Suppressor macrophage treated with lipopolysaccharide for 4 hours (primary cell): ENCODE data around the gene ARHGAP5.
"Not testable (repeated sequence)": the region's sequence is repeated elsewhere in the genome, so short reads cannot be mapped to it uniquely, and the experiment has no call there.

Experiments
- DNase-seq: peaks from one replicate; pipeline ENCODE4 v3.0.0-alpha.2; 2020

Gene ARHGAP5

DNA sequence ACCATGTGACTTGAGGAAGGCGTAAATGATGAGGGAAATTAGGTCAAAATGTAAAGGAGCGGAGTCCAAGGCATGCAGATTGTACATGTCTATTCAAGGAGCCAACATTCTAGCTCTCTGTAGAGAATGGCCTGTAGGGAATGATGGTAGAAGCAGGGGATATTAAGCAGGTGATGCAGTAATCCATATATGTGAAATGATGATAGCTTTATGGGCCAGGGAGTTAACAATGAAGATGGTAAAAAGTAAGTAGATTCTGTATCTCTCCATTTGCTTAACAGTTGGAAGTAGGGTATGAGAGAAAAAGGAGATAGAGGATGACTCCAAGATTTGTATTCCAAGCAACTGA, 33.4 kb downstream of the ARHGAP5 start:
- no peak for DNase-seq

DNA sequence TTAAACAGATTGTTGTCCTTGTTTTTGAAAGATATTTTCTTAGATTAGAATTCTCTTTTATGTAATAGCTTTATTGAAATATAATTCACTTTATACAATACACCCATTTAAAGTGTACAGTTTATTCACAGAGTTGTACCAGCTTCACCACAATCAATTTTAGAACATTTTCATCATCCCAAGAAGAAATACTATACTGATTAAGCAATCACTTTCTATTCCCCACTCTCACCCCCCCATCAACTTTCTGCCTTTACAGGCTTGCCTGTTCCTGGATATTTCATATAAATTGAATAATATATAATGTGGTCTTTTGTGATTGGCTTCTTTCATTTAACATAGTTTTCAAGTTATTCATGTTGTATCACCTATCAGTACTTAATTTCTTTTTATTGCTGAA, 44.4 kb downstream of the ARHGAP5 start:
- no peak for DNase-seq

DNA sequence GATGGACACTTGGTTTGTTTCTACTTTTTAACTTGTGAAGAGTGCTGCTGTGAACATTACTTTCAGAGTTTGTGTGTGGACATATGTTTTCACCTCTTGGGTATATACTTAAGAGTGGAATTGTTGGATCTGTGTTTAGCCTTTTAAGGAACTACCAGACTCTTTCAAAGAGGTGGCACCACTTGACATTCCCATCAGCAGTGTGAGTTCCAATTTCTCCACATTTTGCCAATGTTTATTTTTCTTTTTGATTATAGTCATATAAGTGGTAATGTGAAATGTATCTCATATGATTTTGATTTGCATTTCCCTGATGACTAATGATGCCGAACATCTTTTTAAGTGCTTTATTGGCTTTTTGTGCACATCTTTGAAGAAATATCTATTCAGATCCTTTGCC, 44.8 kb downstream of the ARHGAP5 start:
- DNase-seq = no peak

DNA sequence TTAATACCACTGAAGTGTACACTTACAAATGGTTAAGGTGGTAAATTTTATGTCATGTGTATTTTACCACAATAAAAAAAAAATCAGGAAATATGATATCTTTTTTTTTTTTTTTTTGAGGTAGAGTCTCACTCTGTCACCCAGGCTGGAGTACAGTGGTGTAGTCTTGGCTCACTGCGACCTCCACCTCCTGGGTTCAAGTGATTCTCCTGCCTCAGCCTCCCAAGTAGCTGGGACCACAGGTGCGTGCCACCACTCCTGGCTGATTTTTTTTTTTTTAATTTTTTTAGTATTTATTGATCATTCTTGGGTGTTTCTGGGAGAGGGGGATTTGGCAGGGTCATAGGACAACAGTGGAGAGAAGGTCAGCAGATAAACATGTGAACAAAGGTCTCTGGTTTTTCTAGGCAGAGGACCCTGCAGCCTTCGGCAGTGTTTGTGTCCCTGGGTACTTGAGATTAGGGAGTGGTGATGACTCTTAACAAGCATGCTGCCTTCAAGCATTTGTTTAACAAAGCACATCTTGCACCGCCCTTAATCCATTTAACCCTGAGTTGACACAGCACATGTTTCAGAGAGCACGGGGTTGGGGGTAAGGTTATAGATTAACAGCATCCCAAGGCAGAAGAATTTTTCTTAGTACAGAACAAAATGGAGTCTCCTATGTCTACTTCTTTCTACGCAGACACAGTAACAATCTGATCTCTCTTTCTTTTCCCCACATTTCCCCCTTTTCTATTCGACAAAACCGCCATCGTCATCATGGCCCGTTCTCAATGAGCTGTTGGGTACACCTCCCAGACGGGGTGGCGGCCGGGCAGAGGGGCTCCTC, 50.0 kb downstream of the ARHGAP5 start:
- DNase-seq = not testable (repeated sequence)

DNA sequence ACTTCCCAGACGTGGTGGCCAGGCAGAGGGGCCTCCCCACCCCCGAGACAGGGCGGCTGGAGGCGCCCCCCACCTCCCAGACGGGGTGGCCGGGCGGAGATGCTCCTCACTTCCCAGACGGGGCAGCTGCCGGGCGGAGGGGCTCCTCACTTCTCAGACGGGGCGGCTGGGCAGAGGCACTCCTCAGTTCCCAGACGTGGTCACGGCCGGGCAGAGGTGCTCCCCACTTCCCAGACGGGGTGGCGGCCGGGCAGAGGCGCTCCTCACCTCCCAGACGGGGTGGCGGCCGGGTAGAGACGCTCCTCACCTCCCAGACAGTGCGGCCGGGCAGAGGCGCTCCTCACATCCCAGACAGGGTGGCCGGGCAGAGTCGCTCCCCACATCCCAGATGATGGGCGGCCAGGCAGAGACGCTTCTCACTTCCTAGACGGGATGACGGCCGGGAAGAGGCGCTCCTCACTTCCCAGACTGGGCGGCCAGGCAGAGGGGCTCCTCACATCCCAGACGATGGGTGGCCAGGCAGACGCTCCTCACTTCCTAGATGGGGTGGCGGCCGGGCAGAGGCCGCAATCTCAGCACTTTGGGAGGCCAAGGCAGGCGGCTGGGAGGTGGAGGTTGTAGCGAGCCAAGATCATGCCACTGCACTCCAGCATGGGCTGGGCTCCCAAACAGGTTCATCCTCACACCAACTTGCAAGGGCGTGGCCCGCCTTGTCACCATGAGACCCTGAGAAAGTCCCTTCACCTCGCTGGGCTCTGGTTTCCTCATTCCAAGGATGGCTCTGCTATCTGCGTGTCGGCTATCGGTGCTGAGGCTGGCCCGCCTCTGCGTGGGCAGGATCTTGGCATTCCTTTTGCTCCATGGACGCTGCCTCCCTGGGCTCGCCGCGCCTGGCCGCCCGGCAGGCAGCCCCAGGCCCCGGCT, 50.9 kb downstream of the ARHGAP5 start:
- DNase-seq = not testable (repeated sequence)

DNA sequence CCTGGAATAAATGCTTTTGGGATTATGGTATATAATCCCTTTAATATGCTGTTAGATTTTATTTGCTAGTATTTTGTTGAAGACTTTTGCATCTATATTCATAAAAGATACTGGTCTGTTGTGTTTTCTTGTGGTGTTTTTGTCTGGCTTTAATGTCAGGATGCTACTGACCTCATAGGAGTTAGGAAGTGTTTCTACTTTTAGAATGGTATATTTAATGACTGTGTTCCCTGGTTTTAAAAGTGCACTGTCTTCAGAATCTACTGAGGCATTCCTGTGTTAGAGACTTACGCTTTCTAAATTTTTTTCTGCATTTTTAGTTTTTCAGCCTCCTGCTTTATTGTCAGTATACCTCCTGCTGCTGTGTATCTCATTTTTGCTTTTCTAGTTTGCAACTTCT, 51.6 kb downstream of the ARHGAP5 start:
- DNase-seq = no peak

DNA sequence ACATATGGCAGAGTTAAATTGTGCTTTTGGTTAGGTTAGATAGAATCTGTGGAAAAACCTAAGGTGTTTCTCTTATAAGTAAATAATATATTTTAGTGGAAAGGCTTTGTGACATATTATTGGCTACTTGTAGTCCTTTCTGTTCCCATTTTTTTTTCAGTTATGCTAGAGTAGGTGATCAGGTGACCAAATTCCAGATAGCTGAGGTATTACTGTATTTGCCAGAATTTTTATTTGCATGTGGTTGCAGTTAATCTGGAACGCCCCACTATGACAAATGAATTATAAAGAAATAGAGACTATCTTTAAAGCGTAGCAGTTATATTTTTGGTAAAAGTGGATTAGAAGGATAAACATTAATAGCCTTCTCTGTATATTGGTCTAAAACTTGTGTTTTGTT, 52.0 kb downstream of the ARHGAP5 start:
- no peak for DNase-seq

DNA sequence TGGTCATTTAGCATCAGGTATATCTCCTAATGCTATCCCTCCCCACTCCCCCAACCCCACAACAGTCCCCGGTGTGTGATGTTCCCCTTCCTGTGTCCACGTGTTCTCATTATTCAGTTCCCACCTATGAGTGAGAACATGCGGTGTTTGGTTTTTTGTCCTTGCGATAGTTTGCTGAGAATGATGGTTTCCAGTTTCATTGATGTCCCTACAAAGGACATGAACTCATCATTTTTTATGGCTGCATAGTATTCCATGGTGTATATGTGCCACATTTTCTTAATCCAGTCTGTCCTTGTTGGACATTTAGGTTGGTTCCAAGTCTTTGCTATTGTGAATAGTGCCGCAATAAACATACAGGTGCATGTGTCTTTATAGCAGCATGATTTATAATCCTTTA, 54.6 kb downstream of the ARHGAP5 start:
- DNase-seq = not testable (repeated sequence)

DNA sequence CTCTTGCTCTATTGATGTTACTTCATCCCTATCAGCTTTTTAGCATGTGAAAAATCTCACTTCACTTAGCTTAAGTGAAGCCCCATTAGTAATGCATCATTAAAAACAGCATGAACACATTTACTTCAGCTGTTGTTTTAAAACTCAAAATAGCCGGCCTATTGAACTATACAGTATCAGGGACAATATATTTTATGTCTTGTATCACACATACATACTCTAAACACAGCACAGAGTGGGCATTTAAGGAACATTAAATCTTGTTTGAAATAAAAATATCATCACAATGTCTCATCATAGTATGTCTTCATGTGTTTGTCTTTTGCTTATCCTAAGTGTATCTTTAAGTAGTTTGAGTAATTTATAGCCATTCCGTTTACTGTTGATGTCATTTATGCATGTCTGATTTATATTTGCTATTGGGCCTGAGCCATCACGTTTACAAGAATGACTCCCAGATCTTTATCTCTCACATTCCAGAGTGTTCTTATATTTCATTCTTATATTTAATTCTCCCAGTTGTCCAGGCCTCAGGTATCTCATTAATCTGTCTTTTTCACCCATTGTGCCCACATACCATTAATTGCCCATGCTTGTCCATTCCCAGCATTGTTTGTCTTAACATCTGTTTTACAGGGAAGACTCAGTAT, 57.5 kb downstream of the ARHGAP5 start:
- no peak for DNase-seq

DNA sequence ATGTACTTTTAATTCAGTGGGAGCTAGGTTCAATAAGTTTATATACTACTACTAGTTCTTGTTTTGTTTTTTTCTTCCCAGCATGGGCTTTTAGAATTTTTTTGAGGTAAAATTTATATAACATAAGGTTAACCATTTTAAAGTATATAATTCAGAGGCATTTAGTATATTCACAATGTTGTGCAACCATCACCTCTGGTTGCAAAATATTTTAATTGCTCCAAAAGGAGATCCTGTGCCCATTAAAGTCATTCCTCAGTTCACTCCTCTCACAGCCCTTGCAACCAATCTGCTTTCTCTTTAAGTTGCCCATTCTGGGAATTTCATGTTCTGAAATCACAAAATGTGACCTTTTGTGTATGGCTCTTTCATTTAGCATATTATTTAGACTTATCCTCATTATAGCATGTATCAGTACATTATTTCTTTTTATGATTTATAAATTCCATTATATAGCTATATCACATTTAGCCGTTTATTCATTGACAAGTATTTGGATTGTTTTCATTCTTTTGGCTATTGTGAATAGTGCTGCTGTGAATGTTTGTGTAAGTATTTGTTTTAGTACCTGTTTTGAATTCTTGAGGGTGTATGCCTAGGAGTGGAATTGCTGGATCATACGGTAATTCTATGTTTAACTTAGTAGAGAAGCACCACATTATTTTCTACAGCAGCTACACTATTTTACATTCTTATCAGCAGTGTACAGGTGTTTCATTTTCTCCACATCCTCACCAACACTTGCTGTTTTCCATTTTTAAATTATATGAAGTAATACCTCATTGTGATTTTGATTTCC, 59.1 kb downstream of the ARHGAP5 start:
- no peak for DNase-seq

DNA sequence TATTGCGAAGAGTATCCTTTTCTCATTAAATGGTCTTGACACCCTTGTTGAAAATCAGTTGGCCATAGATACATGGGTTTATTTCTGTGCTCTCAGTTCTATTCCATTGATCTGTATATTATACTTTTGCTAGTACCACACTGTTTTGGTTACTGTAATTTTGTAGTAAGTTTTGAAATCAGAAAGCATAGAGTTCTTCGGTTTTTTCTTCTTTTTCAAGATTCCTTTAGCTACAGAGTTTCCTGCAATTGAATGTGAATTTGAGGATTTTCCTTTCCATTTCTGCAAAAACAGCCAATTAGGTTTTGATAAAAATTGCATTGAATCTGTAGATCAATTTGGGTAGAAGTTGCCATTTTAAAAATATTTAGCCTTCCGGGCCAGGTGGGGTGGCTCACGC, 60.2 kb downstream of the ARHGAP5 start:
- no peak for DNase-seq

DNA sequence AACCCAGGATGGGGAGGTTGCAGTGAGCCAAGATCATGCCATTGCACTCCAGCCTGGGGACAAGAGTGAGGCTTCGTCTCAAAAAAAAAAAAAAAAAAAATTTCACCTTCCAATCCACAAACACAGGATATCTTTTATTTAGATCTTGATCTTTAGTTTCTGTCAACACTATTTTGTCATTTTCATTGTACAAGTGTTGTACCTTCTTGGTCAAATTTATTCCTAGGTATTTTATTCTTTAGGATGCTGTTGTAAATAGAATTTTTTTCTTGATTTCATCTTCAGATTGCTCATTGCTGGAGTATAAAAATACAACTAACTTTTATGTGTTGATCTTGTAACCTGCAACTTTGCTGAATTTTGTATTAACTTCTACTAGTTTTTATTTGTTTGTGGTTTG, 60.8 kb downstream of the ARHGAP5 start:
- no peak for DNase-seq

DNA sequence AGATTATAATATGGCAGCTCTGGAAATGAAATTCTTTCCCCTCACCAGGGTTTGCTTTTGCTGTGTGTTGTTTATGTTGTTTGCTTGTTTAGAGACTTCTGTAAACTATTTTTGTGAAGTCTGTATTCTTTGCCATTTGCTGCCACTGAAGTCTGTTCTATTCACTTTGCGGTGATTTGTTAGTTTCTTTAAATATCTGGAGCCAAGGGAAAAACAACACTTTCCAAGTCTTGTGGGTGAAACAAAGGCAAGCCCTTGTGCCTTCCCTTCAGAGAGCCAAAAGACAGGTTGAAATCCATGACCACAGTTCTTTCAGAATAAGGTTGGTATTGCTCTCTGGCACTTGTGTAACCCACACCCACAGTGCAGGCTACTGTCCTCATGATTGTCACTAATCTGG, 65.2 kb downstream of the ARHGAP5 start:
- DNase-seq = no peak

DNA sequence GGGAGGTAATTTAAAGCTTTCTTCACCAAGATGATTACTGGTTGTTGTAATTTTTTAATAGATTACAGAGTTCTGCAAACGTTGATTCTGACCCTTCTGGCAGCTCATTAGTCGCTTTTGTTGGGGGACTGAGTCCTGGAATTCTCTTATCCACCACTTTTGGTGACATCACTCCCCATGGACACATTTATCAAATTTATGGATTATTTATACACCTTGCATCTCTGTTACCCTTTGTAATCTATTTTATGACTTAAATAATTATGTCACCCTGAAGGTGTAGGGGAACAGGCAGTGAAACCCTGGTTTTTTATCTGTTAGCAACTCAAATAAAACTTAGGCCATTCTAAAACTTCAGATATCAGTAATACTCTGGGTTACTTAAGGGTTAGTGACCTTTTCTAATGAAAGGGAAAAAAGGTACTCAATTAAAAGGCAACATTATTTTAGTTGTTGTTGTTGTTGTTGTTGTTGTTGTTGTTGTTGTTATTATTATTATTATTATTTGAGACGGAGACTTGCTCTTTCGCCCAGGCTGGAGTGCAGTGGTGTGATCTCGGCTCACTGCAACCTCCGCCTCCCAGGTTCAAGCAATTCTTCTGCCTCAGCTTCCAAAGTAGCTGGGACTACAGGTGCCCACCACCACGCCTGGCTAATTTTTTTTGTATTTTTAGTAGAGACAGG, 65.8 kb downstream of the ARHGAP5 start:
- no peak for DNase-seq

DNA sequence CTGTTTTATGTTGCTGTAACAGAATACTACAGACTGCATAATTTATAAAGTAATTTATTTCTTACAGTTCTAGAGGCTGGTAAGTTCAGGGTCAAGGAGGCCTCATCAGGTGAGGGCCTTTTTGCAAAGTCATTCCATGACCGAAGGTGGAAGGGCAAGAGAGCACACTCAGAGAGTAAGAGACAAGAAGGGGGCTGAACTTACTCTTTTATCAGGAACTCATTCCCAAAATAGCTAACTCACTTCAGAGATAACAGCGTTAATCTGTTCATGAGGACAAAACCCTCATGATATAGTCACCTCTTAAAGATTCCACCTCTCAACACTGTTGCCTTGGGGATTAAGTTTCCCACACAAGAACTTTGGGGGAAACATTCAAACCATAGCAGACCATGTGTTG, 73.3 kb downstream of the ARHGAP5 start:
- no peak for DNase-seq

DNA sequence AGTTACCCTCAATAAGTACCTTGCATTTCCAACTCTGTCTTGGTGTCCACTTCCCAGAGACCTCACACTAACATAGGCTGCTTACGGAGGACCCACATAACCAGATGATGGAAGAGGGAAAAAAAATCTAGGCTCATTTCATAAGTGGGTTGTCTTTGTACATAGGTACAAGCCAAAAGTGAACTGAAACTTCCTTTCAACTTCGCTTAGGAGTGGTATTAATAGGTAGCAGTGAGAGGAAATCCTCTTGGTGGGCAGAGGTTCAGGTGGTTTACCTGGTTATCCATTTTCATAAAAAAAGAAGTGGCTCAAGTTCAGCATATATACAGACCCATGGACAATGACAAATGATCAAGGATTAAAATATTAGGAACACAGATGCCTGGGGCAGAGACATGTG, 88.9 kb downstream of the ARHGAP5 start:
- DNase-seq = no peak

DNA sequence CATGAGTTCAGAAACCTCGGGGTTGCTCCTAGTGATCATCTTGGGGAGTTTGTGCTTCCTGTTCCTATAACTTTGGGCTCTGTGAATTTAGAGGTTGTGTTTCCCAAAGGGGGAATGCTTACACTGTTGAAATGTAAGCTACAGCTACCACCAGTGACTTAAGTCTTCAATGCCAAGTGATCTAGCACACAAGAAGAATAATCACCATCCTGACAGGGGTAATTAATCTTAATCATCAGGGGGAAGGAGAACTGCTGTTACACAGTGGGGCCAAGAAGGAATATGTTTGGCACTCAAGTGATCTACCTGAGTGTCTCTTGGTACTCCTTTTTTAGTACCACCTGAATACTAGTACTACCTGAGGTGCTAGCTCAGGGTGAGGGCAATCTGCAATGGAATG, 89.8 kb downstream of the ARHGAP5 start:
- no peak for DNase-seq

DNA sequence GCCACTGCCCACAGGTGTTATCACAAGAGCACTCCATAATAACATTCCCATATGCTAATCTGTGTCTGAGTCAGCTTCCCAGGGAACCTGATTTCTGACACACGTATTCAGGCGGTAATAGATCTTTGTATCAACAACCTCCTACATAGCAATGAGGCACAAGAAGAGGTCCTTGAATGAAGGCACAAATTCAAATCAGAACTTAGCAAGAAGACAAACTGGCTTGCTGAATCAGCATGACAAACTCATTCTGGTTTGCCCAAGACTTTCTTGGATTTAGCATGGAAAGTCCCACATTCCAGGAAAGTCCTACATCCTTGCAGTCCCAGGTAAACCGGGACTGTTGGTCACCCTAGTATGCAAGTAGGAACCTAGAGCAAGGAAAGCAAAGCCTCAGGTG, 90.8 kb downstream of the ARHGAP5 start:
- no peak for DNase-seq

DNA sequence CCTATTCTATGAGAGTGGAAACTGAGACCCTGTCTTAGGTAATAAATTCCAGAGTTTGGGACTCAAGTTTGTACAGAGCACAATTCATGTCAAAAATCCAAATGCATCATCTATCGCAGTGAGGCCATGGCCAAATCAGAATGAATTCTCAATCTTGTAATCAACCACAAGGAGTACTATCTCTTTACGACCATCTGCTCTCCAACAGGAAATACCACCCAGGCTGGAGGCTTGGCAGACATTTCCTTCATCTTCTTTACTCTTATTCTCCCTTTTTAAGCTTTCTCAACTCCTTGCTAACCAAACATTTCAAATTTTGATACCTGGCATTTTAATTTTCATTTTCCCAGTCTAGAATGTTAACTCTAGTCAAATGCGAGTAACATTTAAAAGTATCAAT, 92.1 kb downstream of the ARHGAP5 start:
- no peak for DNase-seq

DNA sequence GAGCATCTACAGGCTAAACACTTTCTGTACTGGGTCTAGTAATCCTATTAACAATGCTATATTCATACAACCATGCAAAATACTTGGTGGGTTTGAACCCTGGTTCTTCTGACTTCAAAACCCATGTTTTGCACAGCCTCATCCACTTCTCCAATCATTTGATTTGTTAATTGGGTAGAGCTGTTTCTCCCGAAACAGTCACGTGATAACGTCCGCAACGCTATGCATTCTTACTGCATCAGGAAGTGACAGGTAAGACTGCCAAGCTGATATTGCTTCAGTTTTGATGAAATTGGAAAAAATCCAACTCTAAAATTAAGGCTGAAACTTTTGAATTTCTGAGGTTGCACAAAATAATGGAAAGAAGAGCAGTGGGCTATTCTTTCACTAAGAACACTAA, 94.4 kb downstream of the ARHGAP5 start:
- no peak for DNase-seq

DNA sequence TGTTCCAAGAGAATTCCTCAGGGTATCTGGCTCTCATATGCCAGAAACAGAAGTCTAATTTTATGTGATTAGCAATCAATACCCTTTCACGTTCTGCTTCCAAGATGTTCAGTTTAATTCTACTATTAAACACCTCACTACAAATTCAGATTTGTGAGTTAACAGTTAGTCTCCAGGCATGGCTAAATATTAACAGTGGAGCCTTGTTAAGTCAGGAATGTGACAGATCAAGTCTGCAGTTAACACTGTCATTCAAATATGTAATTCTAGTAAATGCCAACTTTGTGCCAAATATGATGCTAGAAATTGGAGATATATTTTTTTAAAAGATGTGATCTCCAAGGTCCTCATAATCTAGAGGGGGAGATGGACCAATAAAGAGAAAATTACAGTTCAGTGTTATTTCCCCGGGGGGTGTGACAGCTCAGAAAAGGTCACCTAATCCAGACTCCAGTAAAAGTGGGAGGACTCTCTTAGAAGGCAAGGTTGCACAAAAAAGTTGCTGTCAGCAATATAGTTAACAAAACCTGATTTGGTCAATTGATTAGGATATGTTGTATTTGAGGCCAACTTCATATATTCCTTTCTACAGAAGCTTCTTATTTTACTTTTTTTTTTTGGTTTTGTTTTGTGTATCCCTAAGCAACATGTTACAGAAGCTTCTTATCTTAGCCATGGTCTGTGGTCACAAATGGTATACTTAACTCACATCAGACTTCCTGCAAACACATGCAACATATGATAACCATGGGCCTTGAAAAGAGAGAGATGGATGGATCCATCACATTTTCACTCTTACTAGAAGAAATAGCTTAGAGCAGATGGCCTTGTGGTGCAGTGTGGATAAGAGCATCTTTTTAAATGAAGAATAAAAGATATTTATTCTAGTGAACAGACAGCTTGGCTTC, 106.3 kb downstream of the ARHGAP5 start:
- DNase-seq = no peak
